HAP-1 (cell line): ENCODE measurements around the gene IRGQ.
"Not testable (repeated sequence)": the region's sequence is repeated elsewhere in the genome, so short reads cannot be mapped to it uniquely, and the experiment has no call there.

Experiments used
- DNase-seq, 2 experiments: peaks; one replicate each; pipeline ENCODE4 v3.0.0-alpha.2; 2016 to 2020; ENCODE audit warnings: low spot score in 2 of 2
- H3K27me3 ChIP-seq: fragments of 250-450 bp; sonication (Bioruptor Pico); 2 replicates; pipeline ENCODE4 v1.5.1; 2020; ENCODE audit warnings: low read depth, mild to moderate bottlenecking, moderate library complexity
- H3K36me3 ChIP-seq: fragments of 250-450 bp; sonication (Bioruptor Pico); replicated peaks from 2 replicates; pipeline ENCODE4 v1.5.1; 2020; ENCODE audit warnings: mild to moderate bottlenecking
- H3K4me1 ChIP-seq: fragments of 250-450 bp; sonication (Bioruptor Pico); 2 replicates; pipeline ENCODE4 v1.5.1; 2020; ENCODE audit warnings: mild to moderate bottlenecking
- H3K4me3 ChIP-seq: fragments of 250-450 bp; sonication (Bioruptor Pico); 2 replicates; pipeline ENCODE4 v1.5.1; 2020; ENCODE audit warnings: mild to moderate bottlenecking, moderate library complexity
- H3K9me3 ChIP-seq: fragments of 250-450 bp; sonication (Bioruptor Pico); 2 replicates; pipeline ENCODE4 v1.5.1; 2020; ENCODE audit warnings: mild to moderate bottlenecking, moderate library complexity
- in situ Hi-C: fragments of 300-500 bp; cut with MboI; formaldehyde crosslinking; loops from 3 replicates; pipeline ENCODE4 v1.14.3; 2020; ENCODE audit warnings: low sequenced_read_pairs, inconsistent platforms, mixed read lengths

IRGQ gene

DNA sequence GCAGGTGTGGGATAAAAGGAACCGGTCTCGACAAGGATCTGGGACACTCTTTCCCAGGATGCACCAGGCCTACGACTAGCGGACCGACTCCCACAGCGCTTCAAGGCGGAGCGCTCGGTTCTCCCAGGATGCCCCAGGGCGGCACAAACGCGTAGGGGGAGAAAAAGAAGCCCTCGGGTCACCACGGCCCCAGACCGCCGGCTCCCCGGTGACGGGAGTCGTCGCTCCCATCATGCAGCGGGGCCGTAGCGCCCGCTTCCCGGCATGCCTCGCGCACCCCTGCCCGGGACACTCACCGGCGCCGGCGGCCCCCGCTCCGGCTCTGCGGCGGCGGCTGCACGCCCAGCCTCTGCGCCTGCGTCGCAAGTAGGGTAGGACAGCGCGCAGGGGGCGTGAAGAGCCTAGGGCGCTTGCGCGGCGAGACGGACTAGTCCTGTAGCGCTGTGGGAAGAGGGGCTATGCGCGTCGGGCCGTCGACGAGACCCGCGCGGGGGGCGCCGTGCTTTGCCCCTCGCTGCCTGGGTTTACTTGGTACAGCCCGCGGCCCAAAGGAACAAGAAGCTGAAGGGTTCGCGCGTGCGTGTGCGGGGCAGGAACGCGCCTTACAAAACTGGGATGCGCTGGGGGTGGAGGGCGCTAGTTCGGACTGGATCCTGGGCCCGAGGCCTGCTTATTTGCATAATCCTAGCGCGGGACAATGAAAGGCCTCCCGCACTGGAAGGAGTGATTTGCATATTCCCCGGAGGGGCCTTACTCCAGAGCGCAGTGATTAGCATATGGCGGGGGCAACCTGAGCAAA, 23.5 kb upstream of the IRGQ start, which contains the start of gene ZNF428:
ZNF428 (minus strand) TSS at position 368 of the 799 bp plus-strand sequence. CDS start 5,325 bp downstream, outside the sequence.
- Histone ChIP-seq H3K36me3 (peaks cover 3% of the 10 kb centered on the region; the same call in 1 of the 2 replicates), H3K4me1 (peaks cover 7% of the 10 kb centered on the region), H3K4me3 (peak within 1 kb of the TSS; percentile 55), H3K27me3 (no peaks in the 10 kb centered on the region), H3K9me3 (no peaks in the 10 kb centered on the region)
- peak; percentile 97 to 98 for DNase-seq
- in situ Hi-C loops: no loop called here

DNA sequence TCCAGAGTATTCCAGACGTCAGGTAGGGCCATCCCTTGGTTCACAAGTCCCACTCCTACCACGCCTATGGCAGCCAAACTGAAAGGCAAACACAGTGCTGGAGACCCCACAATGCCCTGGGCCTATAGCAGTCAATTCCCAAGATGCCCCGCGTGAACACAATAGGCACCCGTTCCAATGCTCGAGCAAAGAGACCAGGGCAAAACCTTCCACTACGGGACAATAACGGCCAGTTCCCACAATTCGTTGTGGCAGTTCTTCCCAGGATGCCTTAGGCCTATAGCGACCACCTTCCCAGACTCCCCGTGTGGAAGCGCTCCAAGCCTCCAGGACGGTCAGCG, 23.0 kb upstream of the IRGQ start:
- in situ Hi-C loops: no loop called here
- Histone ChIP-seq H3K4me3 (peak overlapping the region; percentile 55), H3K36me3 (no peaks in the 10 kb centered on the region; the same call in 1 of the 2 replicates), H3K4me1 (peaks cover 7% of the 10 kb centered on the region), H3K9me3 (no peaks in the 10 kb centered on the region), H3K27me3 (no peaks in the 10 kb centered on the region)
- DNase-seq: peak; percentile 77 to 85

GRCh38 chr19:43616954-43617353, 21.0 kb upstream of the IRGQ start:
- in situ Hi-C loops: no loop called here
- H3K4me3 ChIP-seq: no peak overlapping the region
- DNase-seq: no peak
- no peaks in the 10 kb centered on the region for H3K9me3 ChIP-seq
- H3K4me1 ChIP-seq: peaks cover 7% of the 10 kb centered on the region
- no peaks in the 10 kb centered on the region for H3K27me3 ChIP-seq
- peaks cover 10% of the 10 kb centered on the region for H3K36me3 ChIP-seq

- Histone ChIP-seq H3K27me3 (no peaks in the 10 kb centered on the region), H3K36me3 (peaks cover 15% of the 10 kb centered on the region), H3K4me3 (no peak overlapping the region), H3K4me1 (peaks cover 7% of the 10 kb centered on the region), H3K9me3 (no peaks in the 10 kb centered on the region)
- no peak for DNase-seq
- in situ Hi-C loops: no loop called here
Measured at GRCh38 chr19:43616306-43616705, 20.4 kb upstream of the IRGQ start.

DNA sequence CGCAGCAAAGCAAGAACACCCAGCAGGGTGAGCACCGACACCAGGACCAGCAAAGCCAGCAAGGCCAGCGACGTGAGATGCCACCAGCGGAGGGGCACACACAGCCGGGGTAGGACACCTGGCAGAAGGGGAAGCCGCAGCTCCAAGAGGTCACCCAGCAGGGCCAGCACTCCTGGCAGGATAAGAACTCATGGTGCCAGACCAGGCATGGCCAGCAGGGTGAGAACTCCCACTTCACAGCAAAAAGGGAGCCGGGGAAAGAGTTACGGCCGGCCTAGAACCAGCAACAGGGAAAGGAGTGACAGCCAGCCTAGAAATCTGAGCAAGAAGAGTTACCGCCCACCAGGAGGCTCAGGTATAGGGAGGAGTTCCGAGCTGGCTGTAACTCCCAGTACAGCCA, 16.4 kb upstream of the IRGQ start:
- in situ Hi-C loops: no loop called here
- no peaks in the 10 kb centered on the region for H3K9me3 ChIP-seq
- H3K36me3 ChIP-seq: peaks cover 22% of the 10 kb centered on the region
- H3K4me3 ChIP-seq: no peak overlapping the region
- no peaks in the 10 kb centered on the region for H3K4me1 ChIP-seq
- H3K27me3 ChIP-seq: no peaks in the 10 kb centered on the region
- DNase-seq: no peak

- Histone ChIP-seq H3K36me3 (peaks cover 22% of the 10 kb centered on the region), H3K27me3 (no peaks in the 10 kb centered on the region), H3K4me3 (no peak within 1 kb of the TSS), H3K4me1 (no peaks in the 10 kb centered on the region), H3K9me3 (no peaks in the 10 kb centered on the region)
- no peak for DNase-seq
- in situ Hi-C loops: no loop called here
Measured at GRCh38 chr19:43611788-43612187, 15.9 kb upstream of the IRGQ start, which contains the start of gene SRRM5. SRRM5 (plus strand) TSS chr19:43612088; CDS start chr19:43612122, 34 bp downstream.

DNA sequence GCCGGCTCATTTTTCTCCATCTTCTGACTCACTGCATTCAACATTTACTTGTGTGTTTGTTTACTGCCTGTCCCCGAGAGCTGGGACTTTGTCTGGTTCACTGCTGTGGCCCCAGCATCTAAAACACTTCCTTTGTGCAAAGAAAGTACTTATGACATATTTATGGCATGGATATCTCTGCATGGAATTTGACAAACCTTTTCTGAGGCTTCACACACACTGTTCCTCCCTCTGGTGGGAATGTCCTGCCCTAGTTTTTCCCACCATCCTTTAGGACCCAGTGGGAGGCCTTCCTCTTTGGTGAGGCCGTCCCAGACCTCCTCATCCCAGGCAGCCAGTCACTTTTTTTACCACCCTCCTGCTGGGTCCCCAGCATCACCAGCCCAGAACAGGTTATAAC, 14.6 kb upstream of the IRGQ start:
- Histone ChIP-seq H3K36me3 (peaks cover 26% of the 10 kb centered on the region), H3K9me3 (no peaks in the 10 kb centered on the region), H3K27me3 (no peaks in the 10 kb centered on the region), H3K4me1 (no peaks in the 10 kb centered on the region), H3K4me3 (no peak overlapping the region)
- no peak for DNase-seq
- in situ Hi-C loops: no loop called here

DNA sequence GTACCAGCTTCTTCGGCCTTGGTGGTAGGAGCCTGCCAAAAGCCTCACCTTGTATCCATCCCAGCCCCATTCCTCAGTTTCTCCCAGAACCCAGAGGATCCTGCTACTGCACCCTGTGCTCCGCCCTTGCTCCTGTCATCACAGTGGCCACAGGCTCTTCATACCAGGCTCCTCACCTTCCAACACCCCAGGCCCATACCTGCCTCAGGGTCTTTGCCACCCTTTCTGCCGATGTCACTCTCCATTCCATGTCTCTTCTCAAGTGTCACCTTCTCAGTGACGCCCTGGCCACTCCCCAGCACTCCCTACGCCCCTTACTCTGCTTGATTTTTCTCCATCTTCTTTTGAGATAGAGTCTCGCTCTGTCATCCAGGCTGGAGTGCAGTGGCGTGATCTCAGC, 13.9 kb upstream of the IRGQ start:
- Histone ChIP-seq H3K9me3 (no peaks in the 10 kb centered on the region), H3K4me3 (no peak overlapping the region), H3K4me1 (no peaks in the 10 kb centered on the region), H3K36me3 (peaks cover 26% of the 10 kb centered on the region), H3K27me3 (no peaks in the 10 kb centered on the region)
- in situ Hi-C loops: no loop called here
- no peak for DNase-seq

GRCh38 chr19:43607238-43608205, 11.6 kb upstream of the IRGQ start:
- H3K27me3 ChIP-seq: no peaks in the 10 kb centered on the region
- H3K9me3 ChIP-seq: no peaks in the 10 kb centered on the region
- no peaks in the 10 kb centered on the region for H3K4me1 ChIP-seq
- peaks cover 22% of the 10 kb centered on the region for H3K36me3 ChIP-seq
- no peak overlapping the region for H3K4me3 ChIP-seq
- in situ Hi-C loops: no loop called here
- no peak for DNase-seq

GRCh38 chr19:43606569-43607229, 10.8 kb upstream of the IRGQ start:
- H3K9me3 ChIP-seq: no peaks in the 10 kb centered on the region
- peaks cover 13% of the 10 kb centered on the region for H3K36me3 ChIP-seq
- no peaks in the 10 kb centered on the region for H3K4me1 ChIP-seq
- no peaks in the 10 kb centered on the region for H3K27me3 ChIP-seq
- H3K4me3 ChIP-seq: no peak overlapping the region
- no peak for DNase-seq
- in situ Hi-C loops: no loop called here

DNA sequence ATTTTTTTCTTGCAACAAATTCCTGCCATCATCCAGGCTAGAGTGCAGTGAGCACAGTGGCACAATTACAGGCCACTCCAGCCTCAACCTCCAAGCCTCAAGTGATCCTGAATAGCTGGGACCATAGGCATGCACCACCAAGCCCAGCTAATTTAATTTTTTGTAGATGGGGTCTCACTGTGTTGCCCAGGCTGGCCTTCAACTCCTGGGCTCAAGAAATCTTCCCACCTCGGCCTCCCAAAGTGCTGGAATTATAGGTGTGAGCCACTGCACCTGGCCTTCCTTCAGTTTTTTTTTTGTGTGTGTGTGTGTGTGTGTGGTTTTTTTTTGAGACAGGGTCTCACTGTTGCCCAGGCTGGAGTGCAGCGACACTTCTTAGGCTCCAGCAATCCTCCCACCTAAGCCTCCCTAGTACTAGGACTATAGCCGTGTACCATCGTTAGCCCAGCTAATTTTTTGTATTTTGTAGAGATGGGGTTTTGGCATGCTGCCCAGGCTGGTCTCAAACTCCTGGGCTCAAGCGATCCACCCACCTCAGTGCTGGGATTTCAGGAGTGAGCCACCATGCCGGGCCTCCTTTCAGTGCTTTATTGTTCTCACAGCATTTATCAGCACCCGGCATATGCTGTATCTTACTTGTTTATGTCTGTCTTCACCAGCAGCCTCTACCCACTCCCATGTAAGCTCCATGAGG, 10.1 kb upstream of the IRGQ start:
- DNase-seq: no peak
- Histone ChIP-seq H3K4me1 (no peaks in the 10 kb centered on the region), H3K4me3 (no peak overlapping the region), H3K36me3 (peaks cover 14% of the 10 kb centered on the region), H3K9me3 (no peaks in the 10 kb centered on the region), H3K27me3 (no peaks in the 10 kb centered on the region)
- in situ Hi-C loops: no loop called here

GRCh38 chr19:43600326-43600725, 4.4 kb upstream of the IRGQ start:
- H3K27me3 ChIP-seq, H3K4me1 ChIP-seq, H3K4me3 ChIP-seq, DNase-seq, H3K9me3 ChIP-seq, in situ Hi-C loops: not testable (repeated sequence)
- H3K36me3 ChIP-seq: peaks cover 13% of the 10 kb centered on the region

DNA sequence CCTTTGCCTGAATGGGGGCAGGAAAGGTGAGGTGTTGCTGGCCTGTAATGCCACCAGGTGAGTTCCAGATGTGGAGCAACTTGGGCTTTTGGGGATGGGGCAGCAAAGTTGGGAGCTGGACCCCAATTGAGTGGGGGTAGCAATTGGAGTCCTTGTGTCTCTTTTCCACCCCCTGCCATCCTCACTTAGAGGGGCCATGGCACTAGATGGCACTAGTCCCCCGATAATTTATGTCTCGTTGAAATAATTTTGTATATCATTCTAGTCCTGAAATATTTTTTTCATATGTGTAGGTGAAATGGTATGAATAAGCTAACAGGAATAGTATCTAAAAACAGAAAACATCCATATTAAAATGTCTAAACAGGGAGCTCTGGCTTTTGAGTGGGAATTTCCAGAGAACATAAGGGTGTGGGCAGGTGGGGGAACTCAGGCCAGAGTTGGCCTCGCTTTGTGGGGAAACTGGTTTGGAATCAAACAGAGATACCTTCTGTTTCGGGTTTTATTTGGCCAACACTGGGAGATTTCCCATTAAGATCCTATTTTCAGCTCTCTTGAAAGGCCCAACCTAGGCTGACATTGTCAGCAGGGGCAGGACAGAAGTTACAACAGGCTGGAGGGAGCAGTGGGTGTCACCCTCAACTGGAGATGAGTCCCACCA, 3.8 kb upstream of the IRGQ start:
- Histone ChIP-seq H3K4me1 (peaks cover 3% of the 10 kb centered on the region; the same call in 1 of the 2 replicates), H3K36me3 (peaks cover 13% of the 10 kb centered on the region), H3K9me3 (no peaks in the 10 kb centered on the region), H3K27me3 (no peaks in the 10 kb centered on the region), H3K4me3 (no peak overlapping the region)
- no peak for DNase-seq
- in situ Hi-C loops: no loop called here
